Stimulated activated CD8-positive, alpha-beta memory T cell treated with anti-CD3 and anti-CD28 coated beads, Interleukin-12 subunit alpha, Interleukin-12 subunit beta, amount 100 ng/mL, for 1 hour (primary cell): Measurements from ENCODE around the gene DUOX1.
"Not testable (repeated sequence)": the region's sequence is repeated elsewhere in the genome, so short reads cannot be mapped to it uniquely, and the experiment has no call there.

Source experiments
- DNase-seq: peaks from one replicate; pipeline ENCODE4 v3.0.0-alpha.2; 2020; ENCODE audit warnings: low read depth

Gene DUOX1

DNA sequence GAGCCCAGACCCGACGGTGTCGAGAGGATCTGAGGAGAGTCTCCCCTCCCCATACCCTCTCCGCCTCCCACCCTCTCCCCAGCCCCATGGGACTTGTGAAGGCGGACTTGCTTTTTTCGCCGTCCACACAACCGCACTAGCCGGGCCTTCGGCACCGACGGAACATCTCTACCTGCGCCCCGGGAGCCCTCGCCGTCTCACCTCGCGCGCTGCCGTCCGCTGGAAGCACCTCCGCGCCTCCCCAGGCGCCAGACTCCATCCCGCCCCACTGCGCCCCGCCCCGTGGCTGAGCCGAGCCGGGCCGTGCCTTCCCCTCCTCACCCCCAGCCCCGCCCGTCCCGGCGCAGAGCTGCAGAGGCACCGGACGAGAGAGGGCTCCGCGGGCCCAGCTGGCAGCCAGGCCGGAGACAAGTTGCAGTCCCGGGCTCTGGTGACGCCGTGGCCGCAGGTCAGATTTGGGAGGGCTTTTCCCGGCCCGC is at the start of gene DUOX1, which contains the start of gene DUOXA1:
Gene DUOX1, plus strand, starts transcription at position 344 of the 479 bp plus-strand sequence. CDS start 1,973 bp downstream, outside the sequence.
Gene DUOXA1, minus strand, starts transcription at position 229 of the 479 bp plus-strand sequence. CDS start 6,865 bp downstream, outside the sequence.
- DNase-seq, result no peak

DNA sequence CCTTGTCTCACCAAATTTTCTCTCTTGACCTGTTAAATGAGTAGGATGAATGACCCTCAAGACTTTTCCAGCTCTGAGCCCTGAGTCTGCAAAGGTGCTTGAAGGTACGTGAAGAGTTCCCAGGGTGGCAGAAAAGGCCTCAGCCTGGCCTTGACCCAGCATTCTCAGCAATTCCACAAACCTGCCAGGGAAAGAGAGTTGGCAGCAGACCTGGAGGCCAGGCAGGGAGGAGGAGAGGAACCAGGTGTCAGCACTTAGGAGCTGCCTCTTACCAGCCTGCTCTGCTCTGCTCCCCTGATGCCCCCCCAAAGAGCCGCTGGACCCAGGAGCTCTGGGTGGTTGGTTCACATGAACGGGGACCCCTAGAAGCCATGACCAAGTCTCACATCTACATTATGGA is 49.2 kb upstream of the DUOX1 start:
- DNase-seq, result not testable (repeated sequence)

DNA sequence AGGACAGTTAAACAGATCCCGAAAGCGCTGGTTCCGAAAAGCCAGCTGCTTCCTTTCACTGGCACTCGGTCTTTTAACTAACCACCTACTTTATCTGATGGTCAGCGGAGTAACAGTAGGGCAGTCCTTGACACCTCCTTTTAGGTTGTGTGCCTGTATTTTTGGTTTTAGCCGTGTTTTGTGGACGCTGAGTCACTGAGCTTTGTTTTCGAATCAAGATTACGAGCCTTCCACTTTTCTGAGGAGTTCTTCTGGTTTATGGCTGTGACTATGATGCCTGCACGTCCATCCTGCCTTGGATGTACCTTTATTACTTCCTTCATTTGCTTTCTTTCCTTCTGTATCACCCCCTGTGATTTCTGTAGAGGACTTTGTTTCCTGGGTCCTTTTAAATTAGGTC is 47.4 kb upstream of the DUOX1 start:
- DNase-seq, result not testable (repeated sequence)

DNA sequence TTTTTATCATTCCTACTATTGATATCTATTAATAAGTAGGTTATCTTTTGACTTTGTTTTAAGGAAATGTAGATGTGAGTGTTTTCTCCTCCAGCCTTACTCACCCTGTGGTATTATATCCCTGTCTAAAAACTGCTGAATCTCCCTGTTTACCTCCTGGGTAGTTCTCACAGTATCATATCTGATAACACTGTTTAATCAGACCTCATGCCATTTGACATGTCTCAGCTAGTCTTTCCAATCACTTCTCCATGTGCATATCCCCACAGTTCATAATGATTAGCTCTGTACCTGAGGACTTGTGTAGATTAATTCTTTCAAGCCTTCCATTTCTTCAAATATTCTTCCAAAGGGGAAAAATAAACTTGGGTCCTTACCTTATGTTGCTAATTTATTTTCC is 46.6 kb upstream of the DUOX1 start:
- no peak for DNase-seq

DNA sequence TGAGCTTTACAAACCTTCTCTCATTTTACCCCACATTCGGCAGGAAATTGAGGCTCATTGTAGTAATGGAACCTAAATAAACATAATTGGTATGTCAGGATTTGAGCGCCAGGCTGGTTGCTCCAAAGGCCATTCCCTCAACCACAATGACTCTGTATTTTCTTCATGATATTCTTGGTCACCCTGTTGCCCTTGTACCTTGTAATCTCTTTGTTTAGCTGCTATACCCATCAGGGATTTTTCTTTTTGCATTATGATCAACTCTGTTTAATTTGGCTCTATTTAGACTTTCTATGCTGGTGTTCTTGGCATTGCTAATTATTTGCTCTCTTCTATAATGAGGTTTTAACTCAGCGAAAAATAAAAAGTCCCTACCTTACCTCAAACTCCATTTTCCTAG is 45.6 kb upstream of the DUOX1 start:
- DNase-seq, result no peak

DNA sequence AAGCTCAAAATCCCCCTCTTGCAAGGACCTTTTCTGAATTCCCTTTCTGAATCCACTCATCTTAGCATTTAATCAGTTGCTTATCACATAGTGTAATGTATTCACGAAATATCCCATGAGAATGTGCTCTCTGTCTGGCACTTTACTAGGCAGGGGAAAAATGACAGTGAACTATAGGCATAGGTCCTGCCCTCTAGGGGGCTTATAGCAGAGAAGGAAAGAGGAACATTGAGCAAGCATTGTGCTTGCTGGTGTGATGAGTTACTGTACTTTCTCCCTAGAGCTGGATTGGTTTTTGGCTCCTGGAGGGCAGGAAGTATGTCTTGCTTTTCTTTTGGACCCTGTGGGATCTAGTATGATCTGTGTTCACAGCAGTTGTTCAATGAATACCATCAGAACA is 42.3 kb upstream of the DUOX1 start:
- no peak for DNase-seq

DNA sequence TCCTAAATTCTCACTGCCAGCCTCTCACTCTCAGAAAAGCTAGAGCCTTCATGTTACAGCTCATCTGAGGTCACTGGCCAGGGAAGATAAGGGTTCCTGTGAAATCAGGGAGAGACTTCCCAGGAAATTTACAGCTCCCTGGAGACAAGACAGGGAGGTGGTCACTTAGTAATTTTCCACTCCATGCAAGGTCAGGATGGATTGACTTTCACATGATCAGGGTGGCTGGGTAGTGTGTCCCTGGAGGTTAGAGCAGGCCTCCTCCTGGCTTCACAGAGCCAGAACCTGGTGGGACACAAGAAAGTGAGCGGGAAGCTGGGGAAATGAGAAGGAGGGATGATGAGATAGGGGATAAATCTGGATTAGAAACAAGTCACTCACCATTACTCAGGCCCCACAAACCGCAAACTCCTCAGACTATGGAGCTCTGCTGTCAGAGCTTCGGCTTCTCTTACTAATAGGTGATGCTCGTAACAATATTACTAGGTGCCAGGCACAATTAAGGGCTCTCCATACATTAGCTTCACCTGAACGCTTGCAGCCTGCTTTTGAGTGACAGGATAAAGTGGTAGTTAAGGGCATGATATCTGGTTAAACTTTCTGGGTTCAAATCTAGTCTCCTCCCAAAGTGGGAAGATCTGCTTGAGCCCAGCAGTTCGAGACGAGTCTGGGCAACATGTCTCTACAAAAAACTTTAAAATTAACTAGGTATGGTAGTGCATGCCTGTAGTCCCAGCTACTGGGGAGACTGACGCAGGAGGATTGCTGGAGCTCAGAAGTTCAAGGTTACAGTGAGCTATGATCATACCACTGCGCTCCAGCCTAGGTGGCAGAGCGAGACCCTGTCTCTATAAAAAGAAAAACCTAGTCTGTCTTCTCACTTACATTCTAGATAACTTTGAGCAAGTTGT is 40.7 kb upstream of the DUOX1 start:
- no peak for DNase-seq

DNA sequence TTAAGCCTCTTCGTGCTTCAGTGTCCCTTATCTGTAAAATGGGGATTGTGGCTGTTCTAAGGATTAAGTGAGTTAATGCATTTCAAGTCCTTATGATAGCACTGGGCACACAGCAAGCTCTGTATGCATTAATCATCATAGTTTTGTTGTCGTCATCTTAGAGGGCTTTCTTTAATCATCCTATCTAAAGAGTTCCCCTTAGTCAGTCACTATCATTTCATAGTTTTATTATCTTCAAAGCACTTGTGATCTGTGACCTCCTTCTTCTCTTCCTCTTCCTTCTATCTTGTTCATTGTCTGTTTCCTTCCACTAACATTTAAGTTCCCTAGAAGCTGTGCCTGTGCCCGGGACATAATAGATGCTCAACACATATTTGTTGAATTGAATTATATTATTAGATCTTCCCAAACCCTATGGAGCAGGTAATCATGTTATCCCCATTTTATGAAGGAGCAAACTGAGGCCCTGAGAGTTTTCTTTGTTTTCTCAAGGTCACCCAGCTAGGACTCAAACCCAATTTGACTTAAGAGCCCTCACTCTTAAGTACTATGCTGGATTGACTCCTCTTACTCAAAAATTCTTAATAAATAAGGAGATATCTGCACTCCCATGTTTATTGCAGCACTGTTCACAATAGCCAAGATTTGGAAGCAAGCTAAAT is 40.0 kb upstream of the DUOX1 start:
- DNase-seq, result no peak

DNA sequence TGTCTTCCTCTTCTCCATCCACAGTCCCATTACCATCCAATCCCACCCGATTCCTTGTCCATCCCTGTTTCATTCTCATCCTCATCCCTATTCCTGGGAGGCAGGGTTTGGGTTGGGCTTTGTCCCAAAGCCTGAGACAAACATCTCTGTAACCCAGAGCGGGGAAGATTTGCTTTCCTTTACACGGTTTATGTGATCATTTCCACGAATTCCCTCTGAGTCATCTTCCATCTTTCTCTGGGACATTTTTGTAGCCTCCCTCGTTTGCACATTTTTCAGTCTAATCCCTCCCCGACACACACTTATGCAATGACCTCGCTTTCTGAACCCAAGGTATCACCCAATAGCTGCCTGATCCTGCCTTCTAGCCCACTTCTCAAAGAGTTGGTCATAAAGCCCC is 38.6 kb upstream of the DUOX1 start:
- no peak for DNase-seq

DNA sequence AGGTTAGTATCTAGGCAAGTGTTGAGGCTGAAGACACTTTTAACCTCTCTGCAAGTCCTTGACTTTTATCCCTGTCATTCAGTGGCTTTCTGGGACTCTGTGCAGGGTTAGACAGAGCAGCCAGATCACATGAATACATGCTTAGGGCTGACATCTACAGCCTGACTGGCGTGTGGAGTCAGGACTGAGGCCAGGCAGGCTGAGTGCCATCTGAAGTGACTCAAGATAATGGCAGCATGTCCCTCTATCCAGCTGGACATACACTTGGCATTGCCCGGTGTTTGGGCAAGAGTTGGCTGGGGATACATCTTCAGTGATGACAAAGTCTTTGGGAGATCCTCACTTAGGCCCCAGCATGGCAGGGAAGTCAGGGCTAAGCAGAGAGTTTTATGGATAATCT is 38.2 kb upstream of the DUOX1 start:
- DNase-seq, result no peak

DNA sequence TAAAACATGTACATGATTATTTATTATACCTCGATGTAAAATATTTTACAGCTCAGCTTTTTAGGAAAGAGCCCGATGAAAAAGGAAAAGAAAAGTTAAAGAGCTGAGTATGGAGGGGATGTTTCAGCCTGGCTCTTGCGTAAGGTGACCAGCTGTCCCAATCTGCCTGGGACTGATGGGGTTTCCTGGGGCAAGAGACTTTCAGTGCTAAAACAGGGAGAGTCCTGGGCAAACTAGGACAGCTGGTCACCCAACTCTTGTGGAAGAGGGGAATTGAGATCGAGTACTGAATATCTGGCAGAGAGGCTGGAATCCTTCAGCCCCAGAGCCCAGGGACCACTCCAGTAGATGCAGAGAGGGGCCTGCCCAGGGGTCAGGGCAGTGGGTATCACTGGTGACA is 36.8 kb upstream of the DUOX1 start:
- no peak for DNase-seq

DNA sequence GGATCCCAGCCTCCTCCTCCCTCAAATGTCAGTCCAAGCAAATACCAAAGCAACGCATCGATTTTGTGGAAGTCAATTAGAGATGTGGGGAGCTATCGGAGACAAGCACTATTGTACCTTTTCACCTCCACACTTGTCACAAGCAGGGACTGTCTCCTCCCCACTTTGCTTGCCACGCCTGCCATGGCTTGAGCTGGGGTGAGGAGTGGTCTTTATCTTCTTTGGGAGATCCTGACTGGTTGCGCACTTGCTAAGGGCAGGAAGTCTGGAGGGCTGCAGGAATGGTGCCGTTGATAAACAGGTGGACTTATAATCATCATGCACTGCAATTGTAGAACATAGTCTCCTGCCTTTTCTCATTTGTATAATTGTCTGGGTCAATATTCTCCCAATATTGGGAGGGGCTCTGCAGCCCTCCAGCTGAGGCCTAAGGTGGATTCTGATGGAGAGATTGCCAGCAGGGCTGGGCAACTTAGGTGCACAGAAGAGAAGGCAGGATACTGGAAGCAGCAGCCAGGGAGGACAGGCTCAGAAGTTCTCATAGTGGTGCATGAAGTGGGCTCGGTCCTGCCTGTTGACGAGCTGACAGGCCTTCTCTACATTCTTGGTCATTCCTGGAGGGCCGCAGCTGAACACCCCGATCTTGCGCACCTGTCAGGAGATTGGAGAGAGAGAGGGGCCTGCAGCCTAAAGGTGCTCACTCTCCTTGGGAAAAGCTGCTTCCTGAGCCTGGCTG is 36.0 kb upstream of the DUOX1 start:
- DNase-seq, result no peak

DNA sequence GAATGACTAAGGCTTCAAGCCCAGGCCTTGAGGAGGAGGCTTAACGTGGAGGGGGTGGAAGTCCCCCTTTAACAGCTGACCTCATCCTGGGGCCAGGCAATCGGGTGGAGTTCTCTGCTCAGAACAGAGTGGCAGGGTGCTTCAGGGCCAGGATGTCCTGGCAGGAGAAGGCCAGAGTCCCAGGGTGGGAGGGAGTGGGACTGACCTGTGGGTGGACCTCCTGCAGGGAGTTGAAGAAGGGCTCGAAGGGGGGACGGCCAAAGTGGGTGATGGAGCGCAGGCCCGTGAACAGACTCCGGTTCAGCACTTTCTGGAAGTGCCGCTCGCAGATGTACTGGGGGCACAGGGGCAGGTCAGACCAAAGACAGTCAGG is 35.5 kb upstream of the DUOX1 start:
- DNase-seq, result no peak

DNA sequence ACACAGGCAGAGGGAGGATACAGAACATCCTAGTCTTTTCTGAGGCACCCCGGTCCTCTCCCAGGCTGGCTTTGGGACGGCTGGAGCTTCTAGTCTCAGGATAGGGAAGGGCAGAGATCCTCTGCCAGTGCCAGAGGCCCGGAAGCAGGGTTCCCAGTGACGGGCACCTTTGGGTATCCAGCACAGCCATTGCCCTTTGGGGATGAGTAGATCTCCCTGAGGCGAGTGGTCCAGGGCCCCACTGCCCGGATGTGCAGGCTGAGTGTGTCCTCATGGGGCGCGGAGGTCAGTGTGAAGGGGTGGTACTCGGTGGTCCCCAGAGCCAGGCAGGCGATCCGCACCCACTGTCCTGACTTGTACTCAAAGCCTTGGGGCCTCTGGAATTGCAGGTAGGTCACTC is 34.1 kb upstream of the DUOX1 start:
- no peak for DNase-seq

DNA sequence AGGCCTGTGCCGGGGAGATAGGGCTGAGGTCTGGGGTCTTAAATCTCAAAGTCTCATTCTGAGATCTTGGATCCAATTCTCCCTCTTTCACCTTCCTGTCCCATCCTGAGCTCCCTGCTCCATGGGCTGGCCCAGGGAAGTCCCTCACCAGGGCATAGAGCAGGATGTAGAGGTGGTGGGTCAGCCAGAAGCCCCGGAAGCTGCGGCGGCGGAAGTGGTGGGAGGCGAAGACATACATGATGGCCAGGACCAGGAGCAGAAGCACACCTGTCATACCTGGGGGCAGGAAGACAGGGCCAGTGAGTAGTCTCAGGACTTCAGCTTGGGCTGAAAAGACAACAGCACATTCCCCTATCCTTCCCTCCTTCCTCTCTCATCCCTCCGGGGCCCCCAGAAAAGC is 32.3 kb upstream of the DUOX1 start:
- no peak for DNase-seq

DNA sequence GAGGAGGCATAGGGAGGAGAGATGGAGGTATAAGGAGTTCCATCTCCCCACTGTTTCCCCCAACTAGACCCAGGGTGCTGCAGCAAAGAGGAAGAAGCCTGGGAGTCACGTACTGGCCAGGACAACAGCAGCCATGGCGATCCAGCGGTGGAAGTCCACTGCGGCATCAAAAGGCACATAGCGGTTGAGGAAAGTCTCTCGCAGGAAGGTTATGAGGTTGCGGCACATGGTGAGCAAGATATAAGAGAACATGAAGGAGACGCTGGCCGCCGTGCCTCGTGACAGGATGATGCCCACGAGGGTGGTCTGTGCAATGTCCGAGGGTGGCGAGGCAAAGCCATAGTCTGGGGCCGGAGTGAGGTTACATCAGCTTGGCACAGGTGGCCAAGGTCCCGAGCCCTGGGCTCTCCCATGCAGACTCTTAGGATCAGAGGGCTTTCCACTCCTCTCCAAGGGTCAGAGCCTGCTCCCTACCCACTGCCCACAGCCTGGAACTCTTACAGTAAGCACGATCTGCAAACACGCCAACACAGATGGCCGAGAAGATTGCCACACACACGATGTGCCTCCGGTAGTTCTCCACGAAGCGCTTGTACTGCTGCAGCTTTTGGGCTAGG is 30.1 kb upstream of the DUOX1 start:
- no peak for DNase-seq

DNA sequence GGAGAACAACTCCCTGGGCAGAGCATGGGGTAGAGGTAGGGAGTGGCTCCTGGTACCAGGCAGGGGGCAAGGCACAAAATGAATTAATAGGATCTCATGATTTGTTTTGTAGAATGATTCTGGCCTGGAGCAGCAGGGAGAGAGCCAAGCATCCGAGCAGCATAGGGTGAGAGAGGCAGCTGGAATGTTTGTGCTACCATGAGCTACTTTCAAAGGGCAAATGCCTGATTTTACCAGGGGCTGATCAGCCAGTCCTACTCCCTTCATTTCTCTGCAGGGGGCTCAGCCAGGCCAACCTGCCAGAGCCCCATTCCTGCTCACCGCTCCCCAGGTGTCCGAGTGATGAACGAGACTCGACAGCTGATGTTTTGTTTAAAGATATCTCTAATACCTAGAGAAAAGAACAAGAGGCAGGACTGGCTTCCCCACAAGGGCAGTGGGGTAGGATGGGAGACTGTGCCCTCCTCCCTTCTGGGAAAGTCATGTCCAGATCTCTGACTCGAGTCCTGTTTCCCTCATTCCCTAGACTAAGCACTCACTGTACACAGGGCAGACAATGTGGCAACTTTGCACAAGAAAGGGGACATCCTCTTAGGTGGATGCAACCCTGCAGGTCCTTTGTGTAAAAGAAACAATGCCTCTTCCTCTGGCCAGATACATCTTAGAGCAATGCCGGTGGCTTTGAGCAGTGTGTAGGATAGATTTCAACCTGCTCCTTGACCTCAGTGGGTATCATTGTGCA is 28.7 kb upstream of the DUOX1 start:
- no peak for DNase-seq

DNA sequence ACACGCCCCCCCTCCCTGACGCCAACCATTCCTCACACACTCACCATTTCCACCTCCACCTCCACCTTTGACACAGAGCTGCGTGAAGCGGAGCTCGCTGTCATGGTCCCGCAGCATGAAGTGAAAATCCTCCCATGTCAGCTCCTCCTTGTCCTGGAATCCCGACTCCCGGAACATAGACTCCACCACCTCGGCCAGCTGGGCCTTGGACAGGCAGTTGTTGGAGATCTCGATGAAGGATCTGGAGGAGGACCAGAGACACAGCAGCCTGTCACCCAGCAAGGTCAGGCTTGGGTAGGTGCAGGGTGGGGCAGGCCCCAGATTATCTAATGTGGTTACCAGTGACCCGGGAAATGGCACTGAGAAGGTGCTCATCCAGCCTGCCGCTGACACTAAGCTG is 28.0 kb upstream of the DUOX1 start:
- DNase-seq, result no peak

DNA sequence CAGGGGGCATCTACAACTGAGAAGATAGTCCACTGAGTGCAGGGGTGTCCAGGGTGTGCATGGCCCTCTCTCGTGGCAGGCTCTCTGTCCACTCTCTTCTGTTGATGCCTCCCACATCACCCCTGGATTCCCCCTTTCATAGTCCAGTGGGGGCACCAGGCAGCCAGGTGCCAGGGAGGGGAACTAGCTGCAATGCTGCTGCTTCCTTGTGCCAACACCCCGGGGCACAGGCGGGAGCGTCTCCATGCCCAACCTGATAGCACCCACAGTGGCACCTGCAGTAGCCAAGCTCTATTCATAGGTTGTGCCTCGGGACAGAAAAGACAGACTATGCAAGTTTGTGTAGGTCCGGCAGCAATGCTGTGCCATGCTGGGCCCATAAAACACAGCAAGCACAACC is 27.6 kb upstream of the DUOX1 start:
- no peak for DNase-seq

DNA sequence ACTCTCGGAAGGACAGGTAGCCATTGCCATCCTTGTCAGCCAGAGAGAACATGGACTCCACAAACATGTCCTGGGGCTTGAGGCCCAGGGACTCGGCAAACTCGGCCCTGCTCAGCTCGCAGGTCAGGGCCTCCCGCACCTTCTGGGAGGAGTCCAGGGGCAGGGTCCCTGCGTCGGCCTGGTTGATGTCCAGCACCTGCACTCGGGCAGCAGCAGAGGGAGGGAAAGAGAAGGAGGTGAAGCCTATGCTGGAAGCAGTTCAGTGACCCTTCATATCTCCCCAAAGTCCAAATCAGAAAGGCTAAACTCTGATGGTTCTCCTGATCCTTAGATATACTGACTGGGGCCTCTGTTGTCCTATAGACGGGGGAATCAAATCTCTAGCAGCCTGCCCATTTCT is 25.6 kb upstream of the DUOX1 start:
- DNase-seq, result not testable (repeated sequence)

DNA sequence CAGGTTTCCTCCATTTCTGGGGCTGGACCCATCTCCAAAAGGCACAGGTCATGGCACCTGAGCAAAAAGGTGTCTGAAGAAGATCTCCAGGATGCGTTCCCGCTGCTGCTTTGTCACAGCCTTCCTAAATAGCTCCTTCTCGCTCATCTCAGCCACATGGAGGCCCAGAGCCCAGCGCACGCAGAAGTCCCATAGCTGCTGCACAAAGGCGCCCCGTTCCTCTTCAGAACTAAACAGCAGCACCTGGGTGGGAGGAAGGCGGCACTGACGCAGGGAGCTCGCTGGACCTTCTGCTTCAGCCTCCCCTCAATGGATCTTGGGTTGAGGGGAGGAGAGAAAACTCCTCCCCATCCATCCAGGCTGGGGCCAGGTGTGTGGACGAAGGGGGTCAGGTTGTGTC is 24.2 kb upstream of the DUOX1 start:
- no peak for DNase-seq
